K562 (cell line): Measurements from ENCODE around the gene DTX1. TPM values are rescaled to one million over a fixed set of nuclear protein-coding genes. Genes with fewer than 3 reads are reported as not detected.

ENCODE experiments used
- ARID1B ChIP-seq: fragments of 450-650 bp; IDR thresholded peaks from 2 replicates; pipeline ENCODE4 v1.6.1; 2016; ENCODE audit warnings: antibody characterized with exemption, mild to moderate bottlenecking, inconsistent platforms
- HCFC1 ChIP-seq: IDR thresholded peaks from 2 replicates; pipeline ENCODE4 v1.6.1; 2012; ENCODE audit warnings: low read depth, low read length, improper control_type of control experiment
- HNRNPK ChIP-seq: fragments of 200-400 bp; formaldehyde crosslinking; IDR thresholded peaks from one replicate; pipeline ENCODE4 v1.6.1; 2018; ENCODE audit warnings: mild to moderate bottlenecking, low read depth, low read length; ENCODE audit not compliant: poor library complexity, severe bottlenecking
- OTX1 ChIP-seq: fragments of 450-650 bp; formaldehyde crosslinking; IDR thresholded peaks from 2 replicates; pipeline ENCODE4 v1.4.0; 2022; ENCODE audit warnings: mild to moderate bottlenecking
- RB1 ChIP-seq: fragments of 450-650 bp; IDR thresholded peaks from 2 replicates; pipeline ENCODE4 v1.6.1; 2017; ENCODE audit warnings: low read depth, mild to moderate bottlenecking
- RNF2 ChIP-seq: sonication (generic); IDR thresholded peaks from 2 replicates; pipeline ENCODE4 v1.6.1; 2016
- SAP30 ChIP-seq: fragments of 200-600 bp; sonication (generic); IDR thresholded peaks from 2 replicates; pipeline ENCODE4 v1.6.1; 2012; ENCODE audit warnings: borderline replicate concordance, low read depth, mild to moderate bottlenecking, moderate library complexity, low read length, control low read depth, inconsistent platforms; ENCODE audit not compliant: insufficient read depth, poor library complexity, severe bottlenecking
- TSC22D4 ChIP-seq: fragments of 450-650 bp; IDR thresholded peaks from 2 replicates; pipeline ENCODE4 v1.6.1; 2016; ENCODE audit warnings: missing genetic modification characterization, missing biosample characterization, control low read depth
- ZNF197 ChIP-seq: fragments of 200-800 bp; sonication (Bioruptor generic); IDR thresholded peaks from 2 replicates; pipeline ENCODE4 v1.6.1; 2016; ENCODE audit warnings: low read depth, missing genetic modification characterization, missing compliant biosample characterization
- polyA plus RNA-seq, 8 experiments: library from polyadenylated mRNA; depleted of rRNA in 4 of 8; stranded (reverse) in 5 of 8; unstranded in 3 of 8; fragments of >200 nt; fragmentation: Nextera tagmentation in 2 of 8; fragmentation: Illumina TruSeq in 1 of 8; extraction: Ambion mirVana in 2 of 8; extraction: Trizol in 1 of 8; gene quantifications; 2 replicates each; pipeline versions ENCODE4 v1.2.1 to v1.2.3, GENCODE V29; 2011 to 2014; ENCODE audit warnings: inconsistent platforms in 1 of 8, missing spikeins in 1 of 8
- total RNA-seq, 7 experiments: library from RNA; depleted of rRNA in 6 of 7; stranded (reverse); fragments of >200 nt in 6 of 7; fragmentation: Illumina TruSeq in 2 of 7; extraction: Trizol in 2 of 7; gene quantifications; 2 replicates each; pipeline versions ENCODE4 v1.2.1 to v1.2.3, GENCODE V29; 2011 to 2021; ENCODE audit warnings: low replicate concordance in 1 of 7
- TF ChIP-seq, protein P1 (sequence below), 2 experiments: fragments of 250-450 bp in 1 of 2; fragments of 450-650 bp in 1 of 2; sonication (Bioruptor Pico) in 1 of 2; IDR thresholded peaks; 2 replicates each; pipeline versions ENCODE4 v1.6.1 to v1.8.0; 2016 to 2021; ENCODE audit warnings: mild to moderate bottlenecking in 2 of 2, moderate library complexity in 2 of 2, missing compliant biosample characterization in 1 of 2, missing genetic modification characterization in 1 of 2
- TF ChIP-seq, protein P2 (sequence below): sonication (generic); formaldehyde crosslinking; IDR thresholded peaks from 2 replicates; pipeline ENCODE4 v1.8.0; 2022; ENCODE audit warnings: mild to moderate bottlenecking, missing genetic modification reagents, borderline replicate concordance
- TF ChIP-seq, protein P3 (sequence below): fragments of 450-650 bp; formaldehyde crosslinking; IDR thresholded peaks from 2 replicates; pipeline ENCODE4 v1.4.0; 2022; ENCODE audit warnings: mild to moderate bottlenecking, moderate library complexity
- TF ChIP-seq, protein P4 (sequence below): fragments of 450-650 bp; IDR thresholded peaks from 2 replicates; pipeline ENCODE4 v1.6.1; 2016; ENCODE audit warnings: mild to moderate bottlenecking
- TF ChIP-seq, protein P5 (sequence below): sonication (generic); formaldehyde crosslinking; IDR thresholded peaks from 2 replicates; pipeline ENCODE4 v1.9.0; 2022; ENCODE audit warnings: mild to moderate bottlenecking, missing genetic modification reagents
- TF ChIP-seq, protein P6 (sequence below): fragments of 250-450 bp; sonication (Bioruptor Pico); IDR thresholded peaks from 2 replicates; pipeline ENCODE4 v1.9.0; 2021; ENCODE audit warnings: mild to moderate bottlenecking
- TF ChIP-seq, protein P7 (sequence below): fragments of 250-450 bp; sonication (Bioruptor Pico); IDR thresholded peaks from 2 replicates; pipeline ENCODE4 v1.8.0; 2022; ENCODE audit warnings: inconsistent platforms, mild to moderate bottlenecking, moderate library complexity, borderline replicate concordance
- TF ChIP-seq, protein P8 (sequence below): sonication (generic); formaldehyde crosslinking; IDR thresholded peaks from 2 replicates; pipeline ENCODE4 v1.9.0; 2022; ENCODE audit warnings: mild to moderate bottlenecking, missing genetic modification reagents

Gene DTX1
- total and polyA plus RNA-seq, 9 of the 15 experiments (the other 6 are each of a cell fraction or from before 2014, with no cell fraction given): not detected

DNA sequence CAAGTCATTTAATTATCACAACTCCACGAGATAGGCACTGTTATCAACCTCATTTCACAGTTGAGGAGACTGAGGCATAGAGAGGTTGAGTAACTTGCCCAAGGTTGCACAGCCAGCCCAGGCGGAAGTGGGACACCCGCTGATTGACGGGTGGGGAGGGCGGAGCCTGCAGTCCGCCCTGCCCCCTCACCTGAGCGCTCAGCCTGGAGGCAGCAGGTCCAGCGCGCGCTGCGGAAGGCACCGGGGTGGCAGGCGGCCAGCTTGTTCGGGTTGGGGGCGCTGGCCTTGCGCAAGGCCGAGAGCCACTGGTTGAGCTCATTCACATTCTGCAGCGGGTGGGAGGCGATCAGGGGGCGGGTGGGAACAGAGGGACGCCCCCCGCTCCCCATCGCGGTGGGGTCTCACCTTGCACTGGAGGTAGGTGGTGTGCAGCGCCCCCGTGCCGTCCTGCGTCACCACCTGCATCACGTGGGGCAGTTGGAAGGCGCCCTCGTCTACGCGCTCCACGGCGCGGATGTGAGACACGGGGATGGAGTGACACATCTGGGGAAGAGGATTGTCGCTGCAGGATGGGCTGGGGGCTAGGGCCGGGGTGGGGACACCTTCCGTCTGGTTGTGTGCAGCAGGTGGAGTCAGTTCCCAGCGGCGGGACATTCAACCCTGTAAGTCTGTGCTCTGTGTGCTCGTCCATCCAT is 47.4 kb downstream of the DTX1 start (continued):
- no peak for TF ChIP-seq ZNF197 (CRISPR knock-in tag)
- no peak for TF ChIP-seq HCFC1
- TF ChIP-seq SAP30: no peak
- TF ChIP-seq, protein P1, sequence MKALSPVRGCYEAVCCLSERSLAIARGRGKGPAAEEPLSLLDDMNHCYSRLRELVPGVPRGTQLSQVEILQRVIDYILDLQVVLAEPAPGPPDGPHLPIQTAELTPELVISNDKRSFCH (CRISPR knock-in tag; IDR thresholded peaks at IDR 0.05): no peak
- TF ChIP-seq, protein P1 (tag; IDR thresholded peaks at IDR 0.05): no peak
- TF ChIP-seq, protein P2, sequence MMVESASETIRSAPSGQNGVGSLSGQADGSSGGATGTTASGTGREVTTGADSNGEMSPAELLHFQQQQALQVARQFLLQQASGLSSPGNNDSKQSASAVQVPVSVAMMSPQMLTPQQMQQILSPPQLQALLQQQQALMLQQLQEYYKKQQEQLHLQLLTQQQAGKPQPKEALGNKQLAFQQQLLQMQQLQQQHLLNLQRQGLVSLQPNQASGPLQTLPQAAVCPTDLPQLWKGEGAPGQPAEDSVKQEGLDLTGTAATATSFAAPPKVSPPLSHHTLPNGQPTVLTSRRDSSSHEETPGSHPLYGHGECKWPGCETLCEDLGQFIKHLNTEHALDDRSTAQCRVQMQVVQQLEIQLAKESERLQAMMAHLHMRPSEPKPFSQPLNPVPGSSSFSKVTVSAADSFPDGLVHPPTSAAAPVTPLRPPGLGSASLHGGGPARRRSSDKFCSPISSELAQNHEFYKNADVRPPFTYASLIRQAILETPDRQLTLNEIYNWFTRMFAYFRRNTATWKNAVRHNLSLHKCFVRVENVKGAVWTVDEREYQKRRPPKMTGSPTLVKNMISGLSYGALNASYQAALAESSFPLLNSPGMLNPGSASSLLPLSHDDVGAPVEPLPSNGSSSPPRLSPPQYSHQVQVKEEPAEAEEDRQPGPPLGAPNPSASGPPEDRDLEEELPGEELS: no peak
- TF ChIP-seq, protein P3, sequence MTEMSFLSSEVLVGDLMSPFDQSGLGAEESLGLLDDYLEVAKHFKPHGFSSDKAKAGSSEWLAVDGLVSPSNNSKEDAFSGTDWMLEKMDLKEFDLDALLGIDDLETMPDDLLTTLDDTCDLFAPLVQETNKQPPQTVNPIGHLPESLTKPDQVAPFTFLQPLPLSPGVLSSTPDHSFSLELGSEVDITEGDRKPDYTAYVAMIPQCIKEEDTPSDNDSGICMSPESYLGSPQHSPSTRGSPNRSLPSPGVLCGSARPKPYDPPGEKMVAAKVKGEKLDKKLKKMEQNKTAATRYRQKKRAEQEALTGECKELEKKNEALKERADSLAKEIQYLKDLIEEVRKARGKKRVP (CRISPR knock-in tag): no peak
- TF ChIP-seq, protein P4, sequence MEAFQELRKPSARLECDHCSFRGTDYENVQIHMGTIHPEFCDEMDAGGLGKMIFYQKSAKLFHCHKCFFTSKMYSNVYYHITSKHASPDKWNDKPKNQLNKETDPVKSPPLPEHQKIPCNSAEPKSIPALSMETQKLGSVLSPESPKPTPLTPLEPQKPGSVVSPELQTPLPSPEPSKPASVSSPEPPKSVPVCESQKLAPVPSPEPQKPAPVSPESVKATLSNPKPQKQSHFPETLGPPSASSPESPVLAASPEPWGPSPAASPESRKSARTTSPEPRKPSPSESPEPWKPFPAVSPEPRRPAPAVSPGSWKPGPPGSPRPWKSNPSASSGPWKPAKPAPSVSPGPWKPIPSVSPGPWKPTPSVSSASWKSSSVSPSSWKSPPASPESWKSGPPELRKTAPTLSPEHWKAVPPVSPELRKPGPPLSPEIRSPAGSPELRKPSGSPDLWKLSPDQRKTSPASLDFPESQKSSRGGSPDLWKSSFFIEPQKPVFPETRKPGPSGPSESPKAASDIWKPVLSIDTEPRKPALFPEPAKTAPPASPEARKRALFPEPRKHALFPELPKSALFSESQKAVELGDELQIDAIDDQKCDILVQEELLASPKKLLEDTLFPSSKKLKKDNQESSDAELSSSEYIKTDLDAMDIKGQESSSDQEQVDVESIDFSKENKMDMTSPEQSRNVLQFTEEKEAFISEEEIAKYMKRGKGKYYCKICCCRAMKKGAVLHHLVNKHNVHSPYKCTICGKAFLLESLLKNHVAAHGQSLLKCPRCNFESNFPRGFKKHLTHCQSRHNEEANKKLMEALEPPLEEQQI: no peak
- TF ChIP-seq, protein P5, sequence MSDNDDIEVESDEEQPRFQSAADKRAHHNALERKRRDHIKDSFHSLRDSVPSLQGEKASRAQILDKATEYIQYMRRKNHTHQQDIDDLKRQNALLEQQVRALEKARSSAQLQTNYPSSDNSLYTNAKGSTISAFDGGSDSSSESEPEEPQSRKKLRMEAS (CRISPR knock-in tag): no peak
- no peak for TF ChIP-seq HNRNPK
- TF ChIP-seq TSC22D4: no peak
- TF ChIP-seq RNF2: no peak
- TF ChIP-seq, protein P6, sequence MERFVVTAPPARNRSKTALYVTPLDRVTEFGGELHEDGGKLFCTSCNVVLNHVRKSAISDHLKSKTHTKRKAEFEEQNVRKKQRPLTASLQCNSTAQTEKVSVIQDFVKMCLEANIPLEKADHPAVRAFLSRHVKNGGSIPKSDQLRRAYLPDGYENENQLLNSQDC (CRISPR knock-in tag): no peak
- no peak for TF ChIP-seq ARID1B
- TF ChIP-seq, protein P7, sequence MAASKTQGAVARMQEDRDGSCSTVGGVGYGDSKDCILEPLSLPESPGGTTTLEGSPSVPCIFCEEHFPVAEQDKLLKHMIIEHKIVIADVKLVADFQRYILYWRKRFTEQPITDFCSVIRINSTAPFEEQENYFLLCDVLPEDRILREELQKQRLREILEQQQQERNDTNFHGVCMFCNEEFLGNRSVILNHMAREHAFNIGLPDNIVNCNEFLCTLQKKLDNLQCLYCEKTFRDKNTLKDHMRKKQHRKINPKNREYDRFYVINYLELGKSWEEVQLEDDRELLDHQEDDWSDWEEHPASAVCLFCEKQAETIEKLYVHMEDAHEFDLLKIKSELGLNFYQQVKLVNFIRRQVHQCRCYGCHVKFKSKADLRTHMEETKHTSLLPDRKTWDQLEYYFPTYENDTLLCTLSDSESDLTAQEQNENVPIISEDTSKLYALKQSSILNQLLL (CRISPR knock-in tag): no peak
- TF ChIP-seq, protein P8, sequence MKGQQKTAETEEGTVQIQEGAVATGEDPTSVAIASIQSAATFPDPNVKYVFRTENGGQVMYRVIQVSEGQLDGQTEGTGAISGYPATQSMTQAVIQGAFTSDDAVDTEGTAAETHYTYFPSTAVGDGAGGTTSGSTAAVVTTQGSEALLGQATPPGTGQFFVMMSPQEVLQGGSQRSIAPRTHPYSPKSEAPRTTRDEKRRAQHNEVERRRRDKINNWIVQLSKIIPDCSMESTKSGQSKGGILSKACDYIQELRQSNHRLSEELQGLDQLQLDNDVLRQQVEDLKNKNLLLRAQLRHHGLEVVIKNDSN (CRISPR knock-in tag): peak; percentile 85
- TF ChIP-seq RB1: no peak
- TF ChIP-seq OTX1 (CRISPR knock-in tag): no peak
